ENCODE results near the gene C17orf58. TPM values are rescaled to one million over a fixed set of nuclear protein-coding genes. Genes with fewer than 3 reads are reported as not detected.

The C17orf58 gene
- total RNA-seq = 11.3 and 15.2 TPM in 2 replicates

GRCh38 chr17:67996301-67997171 lies at the start of gene C17orf58:
Gene C17orf58, minus strand, starts transcription at chr17:67996469. Its CDS starts 271 bp downstream, at chr17:67996198.

GRCh38 chr17:68035523-68036303 lies 39.4 kb upstream of the C17orf58 start, which contains the start of gene KPNA2:
Gene KPNA2, plus strand, starts transcription at chr17:68035735. Its CDS starts 1,398 bp downstream, at chr17:68037133.

Small RNAs within 50 kb of the gene (small RNA-seq; reads per million reads assigned to genes)
- gene RN7SL622P = not detected

Other genes starting within 250 kb of the C17orf58 start
- 86.7 and 88.2 TPM in 2 replicates for gene BPTF, start 171.0 kb downstream of the C17orf58 start, total RNA-seq
- 257 and 352 TPM in 2 replicates for gene KPNA2, start 39.3 kb upstream of the C17orf58 start, total RNA-seq

Measured in thoracic aorta endothelial cell (primary cell).